ENCODE results near the gene DNAJB8. TPM values are rescaled to one million over a fixed set of nuclear protein-coding genes. Genes with fewer than 3 reads are reported as not detected.

The DNAJB8 gene
- total RNA-seq, 1 donor from 2014 or later = not detected

DNA sequence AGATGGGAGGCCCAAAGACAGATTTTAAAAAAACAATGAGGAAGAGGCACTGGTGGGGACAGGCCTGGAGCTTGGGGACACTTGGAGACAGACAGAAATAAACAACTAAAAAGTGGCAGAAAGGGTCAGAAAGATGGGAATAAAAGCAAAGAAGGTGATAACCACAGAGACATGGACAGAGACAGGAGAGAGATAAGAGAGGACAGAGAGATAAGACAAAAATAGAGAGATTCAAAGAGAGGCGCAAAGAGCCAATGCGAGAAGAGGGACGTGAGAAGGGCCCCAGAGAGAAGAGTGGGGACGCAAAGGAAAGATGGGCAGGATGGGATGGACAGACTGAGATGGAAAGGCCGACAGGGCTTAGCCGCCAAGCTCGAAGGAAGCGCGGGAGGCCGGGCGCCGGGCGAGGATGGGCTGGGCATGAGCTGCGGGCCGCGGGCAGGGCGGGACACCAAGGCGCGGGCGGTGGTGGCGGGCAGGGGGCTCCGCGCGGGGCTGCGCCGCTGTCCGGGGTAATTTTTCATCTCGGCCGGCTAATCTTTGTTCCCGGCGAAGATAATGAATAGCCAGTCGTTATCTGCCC is 29.4 kb upstream of the DNAJB8 start:
- ATAC-seq (no peak), DNase-seq (no peak)
- intact Hi-C loops (cut with micrococcal nuclease) = loop anchor here (10.0 kb wide), 1 partner anchor 421 kb away; no protein-coding TSS in a partner anchor

- DNase-seq = no peak
- intact Hi-C loops (cut with micrococcal nuclease) = loop anchor here (10.0 kb wide), 1 partner anchor 421 kb away; no protein-coding TSS in a partner anchor
- no peak for ATAC-seq
These were observed 28.8 kb upstream of the DNAJB8 start for GRCh38 chr3:128495435-128495970.

DNA sequence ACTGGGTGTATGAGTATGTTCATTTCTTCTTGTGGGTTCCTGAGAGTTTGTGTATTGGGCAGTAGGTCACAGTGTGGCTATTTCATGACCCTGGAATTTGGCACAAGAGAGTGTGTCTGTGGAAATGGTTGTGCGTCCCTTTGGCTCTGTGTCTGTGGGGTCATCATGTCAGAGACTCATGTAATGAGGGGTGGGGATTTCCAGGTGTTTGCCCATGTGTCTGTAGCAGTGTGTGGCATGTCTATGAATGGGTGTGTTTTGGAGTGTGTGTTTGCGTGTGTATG is 27.6 kb upstream of the DNAJB8 start:
- intact Hi-C loops (cut with micrococcal nuclease) = loop anchor here (10.0 kb wide), 1 partner anchor 420 kb away; no protein-coding TSS in a partner anchor

DNA sequence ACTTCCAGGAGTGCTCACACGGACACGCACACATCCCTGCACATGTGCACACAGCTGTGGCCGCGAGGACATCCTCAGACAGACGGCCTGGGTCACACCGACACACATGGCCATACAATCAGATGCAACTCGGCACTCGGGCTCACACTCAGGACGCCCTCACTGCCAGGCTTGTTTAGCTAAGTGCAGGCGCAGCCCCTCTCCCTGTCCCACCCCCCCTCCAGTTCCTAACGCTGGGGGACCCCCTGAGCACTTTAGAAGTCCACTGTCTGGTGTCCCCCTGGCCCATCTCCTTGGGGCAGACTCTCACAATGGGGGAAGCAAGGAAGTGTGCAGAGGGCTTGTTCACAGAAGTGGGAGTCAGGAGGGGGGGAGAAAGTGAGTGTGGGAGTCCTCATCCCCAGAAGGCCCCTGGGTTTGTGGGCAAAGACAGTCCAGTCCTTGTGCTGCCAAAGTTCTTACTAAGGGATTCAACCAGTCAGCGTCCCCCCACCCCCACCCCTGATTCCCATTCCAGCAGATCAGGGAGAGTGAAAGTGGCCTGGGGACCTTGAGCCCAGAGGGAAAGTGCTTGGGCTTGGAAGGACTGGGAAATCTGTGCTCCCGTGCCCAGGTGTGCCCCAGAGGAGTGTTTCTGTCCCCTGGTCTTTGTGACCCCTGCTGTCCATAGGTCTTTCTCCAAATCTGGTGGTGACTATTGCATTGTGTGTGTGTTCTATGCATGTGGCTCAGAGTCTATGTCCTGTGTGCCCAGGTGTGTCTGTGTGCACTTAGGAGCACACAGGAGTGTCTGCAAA is 27.1 kb upstream of the DNAJB8 start:
- ATAC-seq = no peak
- DNase-seq = no peak
- intact Hi-C loops (cut with micrococcal nuclease) = loop anchor here (10.0 kb wide), 1 partner anchor 419 kb away; no protein-coding TSS in a partner anchor

More for the DNA sequence above, 27.6 kb upstream of the DNAJB8 start:
- ATAC-seq (no peak), DNase-seq (no peak)

GRCh38 chr3:128492671-128493569 is 26.2 kb upstream of the DNAJB8 start, which contains the start of gene GATA2:
Gene GATA2 (minus strand): TSS chr3:128493201. CDS start chr3:128487031, 6,170 bp downstream.
- DNase-seq (peak; percentile 51), ATAC-seq (no peak)
- intact Hi-C loops (cut with micrococcal nuclease) = loop anchor here (10.0 kb wide), 1 partner anchor 418 kb away; no protein-coding TSS in a partner anchor

DNA sequence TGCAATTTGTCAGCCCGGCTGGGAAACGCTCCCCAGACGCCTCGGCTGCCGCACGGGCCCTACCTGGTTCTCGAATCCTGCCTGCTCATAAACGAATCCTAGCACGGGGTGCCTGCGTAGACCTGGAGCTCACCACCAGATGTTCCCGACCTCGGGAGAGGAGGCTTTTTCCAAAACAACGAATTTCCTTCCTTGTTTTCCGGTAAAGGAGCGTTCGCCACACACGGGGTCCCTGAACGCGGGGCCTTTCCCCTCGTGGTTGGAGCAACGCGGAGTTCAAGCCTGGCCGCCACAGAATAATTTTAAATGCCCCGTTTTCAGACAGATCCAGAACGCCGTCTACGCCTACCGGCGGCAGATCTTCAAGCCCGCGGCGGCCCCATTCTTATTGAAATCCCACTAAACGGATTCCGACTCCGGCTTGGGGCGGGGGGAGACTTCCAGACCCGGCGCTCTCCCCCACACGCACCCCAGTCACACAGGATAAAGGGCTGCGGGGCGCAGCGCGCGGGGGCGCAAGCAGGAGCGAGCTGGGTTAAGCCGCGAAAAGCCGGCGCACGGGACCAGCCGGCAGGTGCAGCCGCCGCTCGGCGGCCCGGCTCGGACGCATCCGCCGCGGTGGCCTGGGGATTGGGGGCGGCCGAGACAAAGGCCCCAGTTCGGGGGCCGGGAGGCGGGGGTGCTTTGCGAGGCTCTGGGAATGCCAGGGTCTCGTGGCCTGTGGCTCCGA is 25.4 kb upstream of the DNAJB8 start:
- DNase-seq (no peak), ATAC-seq (no peak)
- intact Hi-C loops (cut with micrococcal nuclease) = loop anchor here (10.0 kb wide), 1 partner anchor 417 kb away; no protein-coding TSS in a partner anchor

GRCh38 chr3:128491691-128491940 is 24.9 kb upstream of the DNAJB8 start:
- no peak for DNase-seq
- intact Hi-C loops (cut with micrococcal nuclease) = loop anchor here (10.0 kb wide), 1 partner anchor 417 kb away; no protein-coding TSS in a partner anchor
- no peak for ATAC-seq

- ATAC-seq = no peak
- intact Hi-C loops (cut with micrococcal nuclease) = loop anchor here (10.0 kb wide), 1 partner anchor 416 kb away; no protein-coding TSS in a partner anchor
- no peak for DNase-seq
These were observed 24.4 kb upstream of the DNAJB8 start for GRCh38 chr3:128490915-128491690.

DNA sequence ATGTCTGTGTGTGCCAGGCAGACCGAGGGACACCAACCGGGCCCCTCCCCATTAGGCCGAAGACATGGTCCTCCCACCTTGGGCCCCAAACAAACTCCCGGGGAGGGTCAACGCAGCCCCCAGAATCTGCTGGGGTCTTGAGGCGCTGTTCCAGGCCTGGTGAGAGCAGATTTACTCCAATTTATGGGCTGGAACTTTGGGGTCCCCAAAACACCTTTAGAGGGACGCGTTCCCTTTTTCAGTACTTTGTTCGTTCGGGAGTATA is 23.9 kb upstream of the DNAJB8 start:
- intact Hi-C loops (cut with micrococcal nuclease) = loop anchor here (10.0 kb wide), 1 partner anchor 416 kb away; no protein-coding TSS in a partner anchor
- no peak for ATAC-seq

DNA sequence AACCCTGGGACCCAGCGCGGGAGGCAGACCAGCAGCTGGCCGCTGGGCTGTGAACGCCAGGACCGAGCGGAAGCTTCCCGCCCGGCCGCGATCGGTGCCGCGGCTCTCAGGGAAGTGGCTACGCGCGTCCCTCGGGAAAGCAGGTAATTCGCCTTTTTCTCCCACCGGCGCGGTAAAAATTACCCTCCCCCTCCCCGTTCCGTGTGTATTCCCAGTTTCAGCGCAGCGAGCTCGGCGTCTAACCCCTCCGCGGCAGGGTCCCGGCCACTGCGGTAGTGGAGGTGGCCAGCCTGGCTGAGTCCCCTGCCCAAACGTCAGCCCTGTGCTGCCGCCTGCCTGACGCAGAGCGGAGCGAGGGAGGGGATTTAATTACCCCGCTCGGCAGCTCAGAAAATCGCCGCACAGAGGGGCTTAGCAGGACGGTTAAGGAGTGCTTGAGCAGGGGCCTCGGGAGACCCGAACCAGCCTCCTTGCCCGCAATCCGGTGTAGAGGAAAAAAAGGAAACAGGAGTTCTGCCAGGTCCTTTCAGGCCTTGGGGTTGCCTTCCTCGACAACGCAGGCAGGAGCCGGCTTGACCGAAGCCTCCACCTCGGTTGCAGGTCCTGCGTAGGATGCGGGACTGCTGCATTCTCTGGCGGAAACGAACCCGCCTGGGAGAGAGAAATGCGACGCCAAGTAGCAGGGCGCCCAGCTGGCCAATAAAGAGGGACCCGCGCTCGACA is 23.4 kb upstream of the DNAJB8 start:
- ATAC-seq (peak; percentile 18), DNase-seq (peak; percentile 48)
- intact Hi-C loops (cut with micrococcal nuclease) = loop anchor here (10.0 kb wide), 1 partner anchor 415 kb away; no protein-coding TSS in a partner anchor

More for the DNA sequence above, 23.9 kb upstream of the DNAJB8 start:
- no peak for DNase-seq

GRCh38 chr3:128489674-128489926 is 22.9 kb upstream of the DNAJB8 start:
- DNase-seq (no peak), ATAC-seq (no peak)
- intact Hi-C loops (cut with micrococcal nuclease) = no loop called here

DNA sequence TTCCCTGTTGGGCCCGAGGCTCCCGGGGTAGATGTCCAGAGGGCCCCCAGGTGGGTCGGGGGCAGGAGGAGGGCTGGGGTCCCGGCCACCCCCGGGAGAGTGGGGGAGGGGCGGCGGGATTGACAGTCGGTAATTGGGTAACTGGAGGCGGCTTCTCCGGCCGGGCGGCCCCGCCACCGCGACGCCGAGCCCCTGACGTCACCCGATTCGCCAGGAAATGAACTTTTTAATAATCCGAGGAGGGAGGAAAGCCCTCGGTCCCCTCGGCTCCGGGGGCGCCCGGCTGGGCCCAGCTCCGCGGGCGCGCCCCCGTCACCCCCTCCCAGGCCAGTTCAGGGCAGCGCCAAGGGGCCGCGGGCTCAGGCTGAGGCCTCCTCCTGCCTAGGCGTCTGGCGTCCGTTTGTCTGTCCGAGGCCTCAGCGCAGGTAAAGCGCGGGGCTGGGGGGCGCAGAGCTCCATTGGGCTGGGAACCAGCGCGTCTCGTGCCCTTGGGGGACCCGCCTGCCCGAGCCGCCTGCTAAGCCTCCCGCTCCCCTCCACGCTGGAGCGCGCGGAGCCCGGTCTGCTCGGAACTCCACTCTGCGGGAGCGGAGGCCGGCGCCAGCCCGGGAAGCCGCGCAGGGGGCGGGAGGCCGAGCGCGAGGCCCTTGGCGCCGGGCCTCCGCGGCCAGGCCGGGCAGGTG is 22.4 kb upstream of the DNAJB8 start:
- peak; percentile 65 for DNase-seq
- intact Hi-C loops (cut with micrococcal nuclease) = no loop called here
- ATAC-seq = peak; percentile 18

DNA sequence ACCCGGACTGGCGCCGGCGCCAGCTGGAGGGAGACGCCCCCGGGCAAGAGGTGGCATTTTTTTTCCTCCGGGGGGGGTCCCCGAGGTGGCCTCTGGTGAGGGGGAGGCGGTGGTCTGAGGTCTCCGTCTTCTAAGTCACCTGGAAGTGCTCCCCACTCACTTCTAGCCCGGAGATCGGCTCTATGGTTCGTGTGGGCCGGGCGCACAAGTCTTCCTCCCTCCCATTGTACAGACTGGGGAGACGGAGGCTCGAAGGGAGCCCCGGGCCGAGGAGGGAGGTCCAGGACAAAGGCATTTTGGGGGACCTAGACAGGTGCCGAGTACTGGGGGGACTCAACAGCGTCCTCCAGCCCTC is 21.9 kb upstream of the DNAJB8 start:
- DNase-seq (no peak), ATAC-seq (no peak)
- intact Hi-C loops (cut with micrococcal nuclease) = no loop called here

GRCh38 chr3:128487813-128488635 is 21.3 kb upstream of the DNAJB8 start:
- DNase-seq (peak; percentile 92), ATAC-seq (peak; percentile 86)
- intact Hi-C loops (cut with micrococcal nuclease) = no loop called here

DNA sequence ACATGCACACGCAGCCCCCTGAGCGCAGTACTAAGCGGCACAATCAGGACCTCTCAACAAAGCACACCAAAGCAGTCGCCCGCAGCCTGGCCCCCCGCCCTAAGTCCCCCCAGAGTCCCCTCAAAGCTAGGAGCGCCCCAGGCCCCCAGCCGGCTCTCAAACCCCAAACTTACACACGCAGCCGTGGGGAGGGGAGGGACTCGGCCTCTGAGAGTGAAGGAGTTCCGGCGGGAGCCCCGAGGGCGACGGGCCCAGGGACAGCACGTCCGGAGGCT is 20.8 kb upstream of the DNAJB8 start:
- intact Hi-C loops (cut with micrococcal nuclease) = no loop called here
- ATAC-seq = no peak
- no peak for DNase-seq

DNA sequence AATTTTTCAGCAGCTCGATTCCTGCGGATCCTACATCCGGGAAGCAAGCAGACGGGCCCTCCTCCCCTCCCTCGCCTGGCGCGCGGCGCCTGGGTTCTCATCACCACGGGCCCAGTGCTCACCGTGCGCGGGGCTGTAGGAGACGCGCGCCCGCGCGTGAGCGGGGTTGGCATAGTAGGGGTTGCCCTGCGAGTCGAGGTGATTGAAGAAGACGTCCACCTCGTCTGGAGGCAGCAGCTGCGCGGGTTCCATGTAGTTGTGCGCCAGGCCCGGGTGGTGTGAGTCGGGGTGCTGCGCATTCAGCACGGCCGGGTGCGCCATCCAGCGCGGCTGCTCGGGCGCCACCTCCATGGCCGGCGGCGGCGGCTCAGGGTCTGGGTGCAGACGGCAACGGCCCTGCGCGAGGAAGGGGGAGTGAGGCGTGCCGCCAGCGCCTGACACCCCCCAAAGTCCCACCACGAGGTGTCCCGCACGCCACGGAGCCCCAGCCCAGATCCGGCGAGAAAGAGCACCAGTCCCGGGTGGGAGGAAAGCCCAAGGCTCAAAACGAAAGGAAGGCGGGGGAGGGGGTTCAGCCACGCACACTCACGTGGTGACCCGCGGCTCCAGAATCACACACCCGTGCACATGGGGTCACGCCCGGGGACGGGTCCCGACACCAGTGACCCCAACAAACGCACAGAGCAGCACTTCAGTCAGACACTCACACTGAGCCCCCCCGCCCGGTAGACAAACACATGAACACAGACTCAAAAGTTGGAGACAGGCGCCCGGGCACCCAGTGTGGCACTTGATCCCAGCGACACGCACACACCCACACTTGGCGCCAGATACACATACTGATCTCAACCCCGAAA is 20.2 kb upstream of the DNAJB8 start:
- intact Hi-C loops (cut with micrococcal nuclease) = no loop called here
- ATAC-seq = no peak

More for the DNA sequence above, 20.2 kb upstream of the DNAJB8 start:
- DNase-seq = peak; percentile 56

Data from left ventricle myocardium superior (tissue), 1 donor.